Measurements from ENCODE around the gene ANGPT4. TPM values are rescaled to one million over a fixed set of nuclear protein-coding genes. Genes with fewer than 3 reads are reported as not detected.

The ANGPT4 gene
- total and polyA plus RNA-seq, 2 of the 13 experiments (the other 11 are each of a cell fraction or from before 2014, with no cell fraction given) = not detected

GRCh38 chr20:909641-910040, 6.5 kb downstream of the ANGPT4 start:
- ATAC-seq = no peak
- H3K4me3 ChIP-seq (replicated peaks in 1 of 3; ENCODE audit: insufficient read depth in 1 of 3, low read depth in 2 of 3, low read length in 3 of 3) = no peak overlapping the region

More at GRCh38 chr20:909641-910040, 6.5 kb downstream of the ANGPT4 start:
- POLR2A ChIA-PET = no interaction called here
- no peak overlapping the region for H3K27ac ChIP-seq (ENCODE audit: extremely low read length, insufficient read depth, low read length)
- H3K36me3 ChIP-seq (replicated peaks in 1 of 2; ENCODE audit: control insufficient read depth in 1 of 2, insufficient read depth in 2 of 2, low read length in 2 of 2) = no peaks in the 10 kb centered on the region
- no peaks in the 10 kb centered on the region for H3K79me2 ChIP-seq (ENCODE audit: insufficient read depth, low read length)
- intact Hi-C loops (cut with micrococcal nuclease; ENCODE audit: unreplicated experiment) (no loop called here), in situ Hi-C loops (cut with HindIII; ENCODE audit: extremely low pct_ligation_motif_present, low pct_unique_long_range_greater_than_20kb) (no loop called here)
- no peaks in the 10 kb centered on the region for H3K9me3 ChIP-seq (ENCODE audit: low read length)
- TF ChIP-seq, protein P1, sequence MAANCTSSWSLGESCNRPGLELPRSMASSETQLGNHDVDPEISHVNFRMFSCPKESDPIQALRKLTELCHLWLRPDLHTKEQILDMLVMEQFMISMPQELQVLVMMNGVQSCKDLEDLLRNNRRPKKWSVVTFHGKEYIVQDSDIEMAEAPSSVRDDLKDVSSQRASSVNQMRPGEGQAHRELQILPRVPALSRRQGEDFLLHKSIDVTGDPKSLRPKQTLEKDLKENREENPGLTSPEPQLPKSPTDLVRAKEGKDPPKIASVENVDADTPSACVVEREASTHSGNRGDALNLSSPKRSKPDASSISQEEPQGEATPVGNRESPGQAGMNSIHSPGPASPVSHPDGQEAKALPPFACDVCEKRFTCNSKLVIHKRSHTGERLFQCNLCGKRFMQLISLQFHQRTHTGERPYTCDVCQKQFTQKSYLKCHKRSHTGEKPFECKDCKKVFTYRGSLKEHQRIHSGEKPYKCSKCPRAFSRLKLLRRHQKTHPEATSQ (CRISPR knock-in tag; IDR thresholded peaks at IDR 0.05; ENCODE audit: borderline replicate concordance) = no peak
- TF ChIP-seq, protein P2, sequence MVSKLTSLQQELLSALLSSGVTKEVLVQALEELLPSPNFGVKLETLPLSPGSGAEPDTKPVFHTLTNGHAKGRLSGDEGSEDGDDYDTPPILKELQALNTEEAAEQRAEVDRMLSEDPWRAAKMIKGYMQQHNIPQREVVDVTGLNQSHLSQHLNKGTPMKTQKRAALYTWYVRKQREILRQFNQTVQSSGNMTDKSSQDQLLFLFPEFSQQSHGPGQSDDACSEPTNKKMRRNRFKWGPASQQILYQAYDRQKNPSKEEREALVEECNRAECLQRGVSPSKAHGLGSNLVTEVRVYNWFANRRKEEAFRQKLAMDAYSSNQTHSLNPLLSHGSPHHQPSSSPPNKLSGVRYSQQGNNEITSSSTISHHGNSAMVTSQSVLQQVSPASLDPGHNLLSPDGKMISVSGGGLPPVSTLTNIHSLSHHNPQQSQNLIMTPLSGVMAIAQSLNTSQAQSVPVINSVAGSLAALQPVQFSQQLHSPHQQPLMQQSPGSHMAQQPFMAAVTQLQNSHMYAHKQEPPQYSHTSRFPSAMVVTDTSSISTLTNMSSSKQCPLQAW (CRISPR knock-in tag; IDR thresholded peaks at IDR 0.05) = no peak
- TF ChIP-seq MYPOP (CRISPR knock-in tag; IDR thresholded peaks at IDR 0.05) = no peak
- peaks cover 1 to 9% of the 10 kb centered on the region in 2 experiments; a peak in 1 of 5 replicates for H3K27me3 ChIP-seq (ENCODE audit: control insufficient read depth in 1 of 2, insufficient read depth in 2 of 2, low read length in 2 of 2)
- H4K20me1 ChIP-seq (ENCODE audit: insufficient read depth, low read length) = no peaks in the 10 kb centered on the region
- no peak overlapping the region for H3K9ac ChIP-seq (ENCODE audit: insufficient read depth, low read depth, low read length)
- CTCF ChIA-PET (ENCODE audit: low intra/inter-chr PET ratio, low total read pairs) = no interaction called here
- peaks cover 17% of the 10 kb centered on the region for H3K4me1 ChIP-seq (ENCODE audit: insufficient read depth, low read length)
- no peak for DNase-seq (ENCODE audit: low spot score)
- no TSS peak for BruUV-seq (replicated peaks)
- H3K4me2 ChIP-seq (ENCODE audit: low read depth, low read length) = no peak overlapping the region
- no peak overlapping the region for H2AFZ ChIP-seq (ENCODE audit: low read length)
- WGBS (ENCODE audit: low lambda C conversion rate) = 0% methylated on average over 3 of the region's 3 CpGs
- no peak for FAIRE-seq
